Occipital lobe (tissue), 2 donors: ENCODE data around the gene FIBP. TPM values are rescaled to one million over a fixed set of nuclear protein-coding genes. Genes with fewer than 3 reads are reported as not detected.

Source experiments
- DNase-seq: peaks from one replicate; lab custom pipeline; 2025; lab: John Stamatoyannopoulos, UW
- total RNA-seq: library from RNA; depleted of rRNA; stranded (reverse); fragments of >200 nt; gene quantifications from one replicate; pipeline ENCODE4 v1.2.3, GENCODE V29; 2014

Gene FIBP
- total RNA-seq, 1 donor from 2014 or later: 107 TPM

DNA sequence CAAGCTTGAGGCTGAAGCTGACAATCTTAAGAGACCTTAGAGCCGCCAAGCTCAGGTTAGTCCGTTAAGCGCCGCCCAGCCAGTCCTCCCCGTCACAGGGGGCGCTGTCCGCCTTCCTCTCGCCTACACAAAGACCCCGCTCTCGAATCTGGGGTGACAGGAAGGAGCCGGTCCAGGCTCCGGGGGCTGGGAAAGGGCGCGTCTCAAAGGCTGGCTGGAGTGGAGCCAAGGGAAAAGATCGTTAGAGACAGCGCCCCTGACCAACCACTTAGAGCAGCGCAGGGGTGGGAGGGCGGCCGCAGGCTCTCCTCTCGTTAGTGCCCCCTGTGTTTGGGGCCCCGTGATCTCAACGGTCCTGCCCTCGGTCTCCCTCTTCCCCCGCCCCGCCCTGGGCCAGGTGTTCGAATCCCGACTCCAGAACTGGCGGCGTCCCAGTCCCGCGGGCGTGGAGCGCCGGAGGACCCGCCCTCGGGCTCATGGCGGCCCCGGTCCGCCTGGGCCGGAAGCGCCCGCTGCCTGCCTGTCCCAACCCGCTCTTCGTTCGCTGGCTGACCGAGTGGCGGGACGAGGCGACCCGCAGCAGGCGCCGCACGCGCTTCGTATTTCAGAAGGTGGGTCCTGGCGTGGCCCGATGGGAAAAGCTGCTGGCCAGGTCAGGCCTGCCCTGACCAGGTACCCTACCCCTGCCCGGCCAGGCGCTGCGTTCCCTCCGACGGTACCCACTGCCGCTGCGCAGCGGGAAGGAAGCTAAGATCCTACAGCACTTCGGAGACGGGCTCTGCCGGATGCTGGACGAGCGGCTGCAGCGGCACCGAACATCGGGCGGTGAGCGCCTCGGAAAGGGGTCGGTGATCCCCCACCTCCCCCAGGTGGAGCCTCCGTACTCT, 27.8 kb downstream of the FIBP start, which contains the start of gene MUS81:
Gene MUS81, plus strand, starts transcription at position 156 of the 887 bp plus-strand sequence. Its CDS starts 321 bp downstream, at position 477.
- DNase-seq: peak; percentile 91

DNA sequence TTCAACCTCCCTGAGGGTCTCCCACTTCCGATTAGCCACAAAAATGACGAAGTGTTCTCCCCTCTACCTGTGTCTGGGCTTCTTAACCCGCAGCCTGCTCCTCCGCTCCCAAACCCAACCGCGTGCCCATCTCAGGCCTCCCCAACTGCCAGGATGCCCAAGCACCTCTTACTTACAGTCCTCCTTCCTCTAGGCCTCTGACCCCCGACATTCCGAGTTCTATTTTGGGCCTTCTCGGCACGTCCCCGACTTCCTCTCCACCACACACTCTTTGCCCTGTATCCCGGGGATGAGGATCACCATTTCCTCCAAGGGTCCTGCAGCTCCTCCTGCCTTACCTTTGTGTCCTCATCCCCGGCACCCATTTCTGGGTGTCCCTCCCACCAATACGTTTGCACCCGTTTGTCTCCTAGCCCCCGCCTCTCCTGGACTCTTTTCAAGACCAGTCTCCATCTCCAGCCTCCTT, 28.4 kb downstream of the FIBP start:
- DNase-seq: no peak

DNA sequence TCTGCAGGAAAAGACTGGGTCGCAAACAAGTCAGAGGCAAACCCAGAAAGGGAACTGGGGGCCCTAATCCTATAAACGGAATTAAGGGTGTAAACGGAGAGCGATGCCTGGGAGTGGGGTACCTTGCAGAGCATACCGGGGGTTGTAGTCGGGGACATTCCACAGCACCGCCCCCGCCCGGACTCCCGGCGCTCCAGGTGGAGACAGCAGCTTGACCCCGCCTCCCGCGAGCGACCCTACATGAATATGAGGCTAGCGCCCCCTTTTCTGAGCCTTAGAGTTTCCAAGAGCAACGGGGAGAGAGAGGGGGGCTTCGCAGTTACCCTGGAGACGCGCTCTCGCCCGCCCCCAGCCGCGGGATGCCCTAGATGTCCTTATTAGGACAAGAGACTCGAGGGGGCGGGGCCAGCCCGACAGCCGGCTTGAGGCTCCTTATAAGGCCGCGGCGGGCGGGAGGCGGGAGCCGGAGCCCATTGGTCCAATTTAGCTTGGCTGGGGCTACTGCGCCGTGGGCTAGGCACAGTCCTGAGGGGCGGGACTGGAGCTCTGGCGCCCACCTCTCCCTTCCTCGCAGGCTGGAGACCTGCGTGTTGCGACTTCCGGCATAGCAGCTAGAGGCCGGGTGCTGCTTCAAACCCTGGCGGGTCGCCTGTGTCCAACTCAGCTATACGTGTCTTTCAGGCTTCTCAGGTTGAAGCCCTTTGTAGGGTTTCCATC, 29.0 kb downstream of the FIBP start:
- DNase-seq: peak; percentile 96

DNA sequence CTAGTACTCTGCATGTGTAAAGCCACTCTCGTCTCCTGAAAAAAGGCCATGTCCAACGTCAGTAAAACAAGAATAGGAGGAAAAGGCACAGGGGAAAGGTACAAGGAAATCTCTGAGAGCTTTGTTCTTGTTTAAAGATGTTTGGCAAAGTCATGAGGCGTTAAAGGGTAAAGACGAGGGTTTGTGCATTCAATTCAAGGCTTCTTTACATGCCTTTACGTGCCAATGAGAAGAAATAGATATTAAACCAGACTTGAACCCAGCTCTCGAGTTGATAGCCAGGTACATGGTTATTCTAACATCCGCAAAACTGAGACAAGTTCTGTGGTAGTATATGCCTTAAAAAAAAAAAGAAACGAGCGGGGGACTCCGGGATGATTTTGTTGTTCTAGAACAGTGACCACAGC, 29.6 kb downstream of the FIBP start:
- no peak for DNase-seq

DNA sequence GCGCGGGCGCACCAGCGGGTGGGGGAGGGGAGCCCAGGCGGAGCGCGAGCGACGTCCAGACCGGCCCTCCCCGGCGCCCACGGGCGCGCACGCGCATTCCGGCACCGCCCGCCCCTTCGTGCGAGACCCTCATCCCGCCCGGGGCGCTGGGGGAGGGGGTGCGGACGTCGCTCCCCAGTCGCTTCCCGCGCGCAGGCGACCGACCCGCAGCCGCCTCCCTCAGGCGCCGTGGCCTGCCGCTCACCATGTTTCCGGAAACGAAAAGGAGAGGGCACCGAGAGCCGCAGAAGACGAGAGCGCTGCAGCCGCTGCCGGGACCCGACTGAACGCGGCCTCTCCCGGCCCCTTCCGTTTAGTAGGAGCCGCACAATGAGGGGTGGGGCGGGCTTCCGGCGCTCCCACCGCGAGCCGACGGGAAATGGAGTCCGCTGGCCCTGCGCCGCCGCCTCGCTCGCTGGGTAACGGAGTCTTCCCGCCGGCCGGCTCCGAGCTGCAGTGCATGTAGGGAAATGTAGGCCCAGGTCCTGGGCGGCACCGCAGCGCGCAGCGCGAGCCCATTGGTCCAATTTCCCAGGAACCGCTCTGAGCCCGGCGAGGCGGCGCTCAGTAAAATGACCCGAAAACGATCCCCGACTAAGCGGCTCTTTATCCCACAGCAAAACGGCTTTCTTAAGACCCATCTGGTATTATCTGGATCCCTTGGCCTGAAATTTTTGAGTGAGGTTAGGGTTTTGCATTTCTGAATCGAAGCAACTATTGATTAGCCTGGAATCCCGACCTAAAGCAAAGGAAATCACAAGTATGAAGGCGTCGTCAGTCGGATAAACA, 30.2 kb downstream of the FIBP start, which contains the start of gene CFL1:
Gene CFL1, minus strand, starts transcription at position 328 of the 828 bp plus-strand sequence. Its CDS starts 81 bp downstream, at position 247.
- peak; percentile 97 for DNase-seq

DNA sequence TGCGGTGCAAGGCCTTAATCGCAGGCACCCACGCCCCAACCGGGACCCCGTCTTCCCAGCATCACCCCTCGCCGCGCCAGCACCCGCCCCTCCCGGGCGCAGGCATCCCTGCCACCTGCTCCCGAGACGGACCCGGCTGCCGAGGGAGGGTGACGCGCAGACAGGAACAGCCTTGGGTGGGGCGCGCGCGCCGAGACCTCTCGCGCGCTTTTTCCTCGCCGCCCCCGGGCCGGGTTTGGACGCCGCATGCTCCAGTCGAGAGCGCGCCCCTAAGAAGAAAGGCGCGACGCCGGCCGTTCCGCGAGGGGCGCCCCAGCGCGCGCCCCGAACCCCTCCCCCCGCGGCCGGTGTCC, 30.8 kb downstream of the FIBP start:
- peak; percentile 53 for DNase-seq

DNA sequence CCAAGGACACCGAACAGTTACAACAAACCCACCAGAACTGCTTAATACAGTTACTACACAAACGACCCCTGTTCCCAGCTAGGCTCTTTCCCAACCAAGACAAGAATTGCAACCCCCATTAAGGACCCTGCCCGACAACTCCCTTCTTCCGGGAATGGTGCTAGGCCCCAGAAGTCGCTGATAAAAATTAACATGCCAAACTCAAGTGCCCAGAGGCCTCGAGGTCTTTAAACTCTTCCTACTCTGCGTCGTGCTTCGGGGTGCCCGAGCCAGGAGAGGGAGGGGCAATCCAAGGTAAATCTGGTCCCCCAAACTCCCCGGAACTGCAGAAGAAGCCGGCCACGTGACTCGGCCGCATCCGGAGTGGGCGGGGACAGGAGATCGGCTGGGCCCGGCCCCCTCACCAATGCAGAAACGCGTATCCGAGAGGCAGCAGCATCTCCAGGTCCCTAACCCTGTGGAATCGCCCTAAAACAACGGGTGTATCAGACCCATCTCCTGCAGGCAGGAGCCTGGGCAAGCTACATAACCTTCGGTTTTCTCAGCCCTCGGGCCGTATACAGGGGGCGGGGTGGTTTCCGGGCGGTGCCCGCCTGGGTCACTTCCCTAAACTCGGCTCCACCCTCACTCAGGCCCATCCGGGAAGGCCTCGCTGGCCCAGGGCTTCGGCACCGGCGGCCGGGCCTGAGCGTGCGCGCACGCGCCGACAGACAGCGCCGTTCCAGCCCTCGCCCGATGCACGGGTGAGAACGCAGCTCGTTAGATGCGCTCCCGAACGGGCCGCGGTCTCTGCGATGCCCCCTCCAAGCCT, 31.4 kb downstream of the FIBP start:
- peak; percentile 82 for DNase-seq

DNA sequence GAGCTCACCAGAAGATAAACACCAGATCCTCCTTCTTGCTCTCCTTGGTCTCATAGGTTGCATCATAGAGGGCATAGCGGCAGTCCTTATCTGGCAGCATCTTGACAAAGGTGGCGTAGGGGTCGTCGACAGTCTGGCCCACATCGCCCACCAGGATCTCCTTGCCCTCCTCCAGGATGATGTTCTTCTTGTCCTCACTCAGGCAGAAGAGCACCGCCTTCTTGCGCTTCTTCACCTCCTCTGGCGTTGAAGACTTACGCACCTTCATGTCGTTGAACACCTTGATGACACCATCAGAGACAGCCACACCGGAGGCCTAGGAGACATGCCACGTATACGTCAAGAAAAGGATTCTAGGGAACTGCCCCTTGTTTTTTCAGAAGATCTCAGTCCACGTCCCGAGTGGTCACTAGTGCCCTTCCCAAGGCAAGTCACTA, 32.3 kb downstream of the FIBP start:
- DNase-seq: no peak

DNA sequence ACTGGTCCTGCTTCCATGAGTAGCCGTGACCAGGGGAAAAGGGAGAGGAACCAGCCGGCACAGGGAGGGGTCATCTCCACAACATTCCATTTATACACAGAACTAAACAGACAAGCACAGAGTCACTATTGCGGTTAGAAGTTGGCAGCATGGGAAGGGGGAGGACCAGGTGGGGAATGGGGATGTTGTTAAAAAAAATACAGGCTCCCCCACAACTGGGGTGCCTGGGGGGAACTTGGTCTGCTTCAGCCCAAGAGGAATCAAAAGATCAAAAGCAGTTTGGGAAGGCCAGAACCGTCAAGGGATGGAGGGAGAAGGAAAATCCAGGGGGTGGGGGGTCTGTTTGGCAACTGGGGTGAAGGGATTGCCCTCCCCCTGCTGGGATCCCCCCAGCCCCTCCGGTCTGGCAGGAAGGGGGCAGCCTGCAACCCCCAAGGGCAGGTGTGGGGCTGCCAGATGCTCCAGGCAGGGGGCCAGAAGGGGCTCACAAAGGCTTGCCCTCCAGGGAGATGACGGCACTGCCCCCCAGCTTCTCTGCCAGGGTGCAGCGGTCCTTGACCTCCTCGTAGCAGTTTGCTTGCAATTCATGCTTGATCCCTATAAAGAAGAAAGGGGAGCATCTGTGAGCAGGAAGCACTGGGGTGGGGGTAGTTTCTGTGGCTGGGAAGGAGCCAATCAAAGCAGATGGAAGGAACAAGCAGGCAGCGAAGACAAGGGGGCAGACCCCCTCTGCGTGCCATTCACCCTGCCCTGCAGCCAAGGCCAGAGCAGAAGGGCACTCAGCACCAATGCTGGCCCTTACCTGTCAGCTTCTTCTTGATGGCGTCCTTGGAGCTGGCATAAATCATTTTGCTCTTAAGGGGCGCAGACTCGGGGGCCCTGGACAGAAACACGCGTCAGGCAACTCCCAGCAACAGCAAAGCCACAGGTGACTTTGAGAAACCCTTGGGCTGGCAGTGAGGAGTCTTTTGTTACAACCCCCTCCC, 33.1 kb downstream of the FIBP start:
- DNase-seq: no peak

DNA sequence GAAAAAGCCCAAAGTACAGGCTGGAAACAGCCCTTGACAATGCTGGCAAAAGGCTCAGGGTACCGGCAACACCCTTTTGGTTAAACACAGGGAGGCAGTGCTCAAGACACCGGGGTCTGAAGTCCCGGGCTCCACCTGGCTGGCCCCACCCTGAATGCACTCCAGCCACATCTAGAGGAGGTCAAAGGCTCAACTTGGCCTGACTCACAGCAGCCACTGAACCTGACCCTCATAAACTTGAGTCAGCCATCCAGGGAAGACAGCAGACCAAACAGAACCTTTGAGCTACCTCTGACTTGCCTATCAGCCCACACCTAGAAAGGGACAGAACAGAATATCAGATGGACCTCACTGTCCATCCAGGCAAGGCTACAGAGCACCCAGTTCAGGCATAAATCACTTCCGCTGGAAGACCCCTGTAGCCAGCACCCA, 34.1 kb downstream of the FIBP start:
- no peak for DNase-seq

DNA sequence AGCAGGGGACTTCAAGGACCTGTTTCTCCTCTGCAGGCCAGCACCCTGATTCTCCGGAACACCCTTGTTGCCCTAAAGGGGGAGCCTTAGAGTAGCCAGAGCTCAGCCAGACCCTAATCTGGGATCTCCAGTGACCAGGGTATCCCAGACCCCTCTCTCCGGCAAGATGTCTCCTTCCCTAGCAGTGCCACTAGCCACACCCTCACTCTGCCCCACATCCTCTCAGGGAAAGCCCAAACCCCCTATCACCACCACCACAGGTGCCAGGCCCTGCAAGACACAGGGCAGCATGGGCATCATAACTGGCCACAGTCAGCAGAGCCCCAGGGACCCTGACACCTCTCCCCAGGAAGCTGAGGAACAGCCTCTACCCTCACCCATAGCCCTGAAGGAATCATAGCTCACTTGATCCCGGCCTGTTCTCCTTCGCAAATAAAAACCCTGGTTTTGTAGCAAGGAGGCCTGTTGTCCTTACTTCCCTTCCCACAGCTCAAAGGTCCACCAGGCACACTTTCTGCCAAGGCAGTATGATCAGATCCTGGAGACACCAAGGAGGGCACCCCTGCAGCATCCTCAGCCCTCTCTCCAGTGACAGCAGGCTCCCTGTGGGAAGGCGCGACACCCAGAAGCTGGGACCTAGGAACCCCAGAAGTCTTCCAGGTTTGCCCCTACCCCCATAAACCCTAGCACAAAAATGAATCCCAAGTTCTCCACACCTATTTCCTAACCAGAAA, 34.9 kb downstream of the FIBP start:
- DNase-seq: no peak

DNA sequence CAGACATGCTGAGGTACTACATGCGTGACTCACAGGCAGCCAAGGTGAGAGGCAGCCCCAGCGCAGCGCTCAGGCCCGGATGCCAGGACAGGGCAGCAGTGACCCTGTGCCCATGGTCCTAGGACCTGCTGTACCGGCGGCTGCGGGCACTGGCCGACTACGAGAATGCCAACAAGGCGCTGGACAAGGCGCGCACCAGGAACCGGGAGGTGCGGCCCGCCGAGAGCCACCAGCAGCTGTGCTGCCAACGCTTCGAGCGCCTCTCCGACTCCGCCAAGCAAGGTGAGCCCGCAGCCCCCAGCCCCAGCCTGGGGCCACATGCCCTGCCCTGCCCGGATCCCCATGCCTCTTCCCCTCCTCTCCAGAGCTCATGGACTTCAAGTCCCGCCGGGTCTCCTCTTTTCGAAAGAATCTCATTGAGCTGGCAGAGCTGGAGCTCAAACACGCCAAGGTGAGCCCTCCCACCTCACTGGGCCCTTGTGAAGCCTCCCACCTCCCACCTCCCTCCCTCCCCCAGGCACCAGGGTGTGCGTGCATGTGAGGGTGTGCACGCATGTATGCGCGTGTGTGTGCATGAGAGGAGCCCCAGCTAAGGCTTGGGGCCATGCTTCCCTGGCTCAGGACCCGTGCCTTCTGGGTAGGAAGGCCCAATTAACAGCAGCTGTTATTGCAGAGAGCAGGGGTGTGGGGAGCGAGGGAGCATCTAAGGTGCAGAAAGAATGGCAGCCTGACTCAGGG, 35.6 kb downstream of the FIBP start:
- no peak for DNase-seq

DNA sequence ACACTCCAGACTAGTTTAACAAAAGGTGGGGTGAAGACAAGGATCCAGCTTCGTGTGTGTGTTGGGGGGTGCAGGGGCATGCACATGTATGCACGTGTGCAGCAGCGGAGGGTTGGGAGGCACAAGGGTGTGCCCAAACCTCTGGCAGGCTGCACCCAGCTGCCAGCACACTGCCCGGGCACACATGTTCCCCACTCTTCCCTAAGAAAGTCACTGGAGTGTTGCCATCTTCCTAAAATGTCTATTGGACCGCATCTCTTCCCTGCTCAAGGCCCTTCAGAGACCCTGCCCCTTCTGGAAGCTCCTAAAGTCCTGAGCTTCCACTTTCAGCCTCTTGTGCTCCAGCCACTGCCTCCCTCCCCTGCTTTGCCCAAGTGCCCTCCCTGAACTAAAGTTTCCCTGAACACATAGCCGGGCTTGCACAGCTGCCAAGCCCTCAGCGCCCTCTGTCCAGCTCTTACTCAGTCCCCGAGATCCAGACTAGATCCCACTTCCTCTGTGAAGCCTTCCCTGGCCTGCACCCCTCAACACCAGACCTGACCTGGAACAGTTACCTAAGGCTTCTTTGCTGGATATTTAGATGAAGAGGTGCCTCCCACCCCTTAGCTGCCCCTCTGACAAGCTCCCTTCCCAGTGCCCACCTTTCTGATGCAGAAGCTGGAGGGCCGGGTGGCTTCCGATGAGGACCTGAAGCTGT, 36.3 kb downstream of the FIBP start:
- no peak for DNase-seq

DNA sequence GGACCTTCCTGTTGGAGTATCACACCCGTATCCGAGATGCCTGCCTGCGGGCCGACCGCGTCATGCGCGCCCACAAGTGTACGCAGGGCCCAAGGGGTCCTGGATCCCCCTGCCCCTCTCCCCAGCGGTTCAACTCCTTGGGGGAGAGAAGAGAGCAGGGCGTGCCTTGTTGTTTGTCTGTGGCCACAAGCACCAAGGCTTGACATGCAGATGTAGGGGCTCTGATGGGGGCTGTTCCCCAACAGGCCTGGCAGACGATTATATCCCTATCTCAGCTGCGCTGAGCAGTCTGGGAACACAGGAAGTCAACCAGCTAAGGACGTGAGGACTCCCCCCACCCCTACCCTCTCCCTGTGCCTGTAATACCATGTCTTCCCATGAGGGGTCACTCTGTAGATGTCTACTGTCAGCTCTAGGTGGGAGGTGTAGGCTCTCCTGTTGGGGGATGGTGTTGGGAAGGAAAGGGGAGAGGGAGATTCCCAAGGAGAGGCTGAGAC, 37.1 kb downstream of the FIBP start:
- DNase-seq: no peak

DNA sequence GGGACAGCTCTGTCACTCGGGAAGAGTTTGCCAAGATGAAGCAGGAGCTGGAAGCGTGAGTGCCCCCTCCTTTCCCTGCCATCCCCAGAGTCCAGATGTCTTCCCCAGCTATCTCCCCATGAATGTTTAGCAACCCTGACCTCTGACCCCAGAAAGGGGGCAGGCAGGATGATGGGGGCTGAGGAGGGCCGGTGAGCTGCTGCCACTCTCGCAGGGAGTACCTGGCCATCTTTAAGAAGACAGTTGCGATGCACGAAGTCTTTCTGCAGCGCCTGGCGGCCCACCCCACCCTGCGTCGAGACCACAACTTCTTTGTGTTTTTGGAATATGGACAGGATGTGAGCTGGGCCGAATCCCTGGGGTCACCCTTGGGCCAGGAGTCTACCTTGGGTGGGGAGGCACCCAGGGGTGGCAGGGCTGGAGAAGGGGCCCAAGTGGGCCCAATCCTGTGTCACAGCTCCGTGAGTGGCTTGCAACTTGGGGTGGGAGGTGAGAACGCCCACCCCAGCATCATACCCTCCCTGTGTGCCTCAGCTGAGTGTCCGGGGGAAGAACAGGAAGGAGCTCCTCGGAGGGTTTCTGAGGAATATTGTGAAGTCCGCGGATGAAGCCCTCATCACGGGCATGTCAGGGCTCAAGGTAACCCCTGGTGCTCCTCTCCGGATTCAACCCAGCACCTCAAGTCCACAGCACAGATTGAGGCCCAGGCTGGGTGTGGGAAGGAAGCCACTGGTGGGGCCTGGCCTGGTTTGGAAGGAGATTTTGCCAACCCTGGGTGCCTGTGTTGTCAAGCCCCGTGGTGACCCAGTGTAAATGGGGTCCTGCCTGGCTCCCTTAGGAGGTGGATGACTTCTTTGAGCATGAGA, 37.8 kb downstream of the FIBP start:
- DNase-seq: no peak

DNA sequence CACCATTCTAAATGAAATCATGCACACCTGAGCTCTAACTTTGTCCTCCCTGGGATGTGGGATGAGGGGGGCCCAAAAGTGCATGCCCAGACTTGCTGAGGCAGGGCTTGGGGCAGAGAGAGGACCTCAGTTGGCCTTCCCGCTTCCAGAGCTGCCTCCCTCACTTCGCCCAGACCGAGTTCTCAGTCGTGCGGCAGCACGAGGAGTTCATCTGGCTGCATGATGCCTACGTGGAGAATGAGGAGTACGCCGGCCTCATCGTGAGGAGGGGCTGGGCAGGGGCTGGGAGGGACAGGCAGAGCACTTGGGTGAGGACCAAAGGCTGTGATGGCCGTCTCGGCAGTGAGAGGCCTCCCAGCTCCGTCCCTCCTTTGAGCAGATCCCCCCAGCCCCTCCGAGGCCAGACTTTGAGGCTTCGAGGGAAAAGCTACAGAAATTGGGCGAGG, 38.5 kb downstream of the FIBP start:
- DNase-seq: no peak
